OCI-LY1 (cell line): ENCODE data around the gene GRAP2.

Source experiments
- H2AFZ ChIP-seq: fragments of 200-600 bp; sonication (generic), shearing (Covaris generic); 2 replicates; pipeline ENCODE4 v1.6.0; 2014; ENCODE audit warnings: antibody characterized with exemption, mild to moderate bottlenecking, low read length
- H3F3A ChIP-seq: fragments of 200-600 bp; sonication (generic), shearing (Covaris generic); 2 replicates; pipeline ENCODE4 v1.6.0; 2014; ENCODE audit warnings: mild to moderate bottlenecking, antibody characterized with exemption, low read length, moderate library complexity; ENCODE audit not compliant: insufficient read depth
- H3K27ac ChIP-seq: fragments of 200-600 bp; sonication (generic); 2 replicates; pipeline ENCODE4 v1.5.1; 2014; ENCODE audit warnings: low read length, mixed run types, mild to moderate bottlenecking, low read depth; ENCODE audit not compliant: poor library complexity, severe bottlenecking
- H3K27me3 ChIP-seq: fragments of 200-600 bp; sonication (generic); 2 replicates; pipeline ENCODE4 v1.6.0; 2014; ENCODE audit warnings: antibody characterized with exemption, mild to moderate bottlenecking, low read length, moderate library complexity; ENCODE audit not compliant: insufficient read depth
- H3K36me3 ChIP-seq: fragments of 200-600 bp; sonication (generic); 2 replicates; pipeline ENCODE4 v1.6.1; 2014; ENCODE audit warnings: mild to moderate bottlenecking, antibody characterized with exemption, low read length, moderate library complexity, mixed read lengths; ENCODE audit not compliant: insufficient read depth
- H3K4me1 ChIP-seq: fragments of 200-600 bp; sonication (generic); 2 replicates; pipeline ENCODE4 v1.5.1; 2014; ENCODE audit warnings: mild to moderate bottlenecking, low read length, moderate library complexity; ENCODE audit not compliant: insufficient read depth, severe bottlenecking
- H3K4me2 ChIP-seq: fragments of 200-600 bp; sonication (generic), shearing (Covaris generic); 2 replicates; pipeline ENCODE4 v1.6.1; 2014; ENCODE audit warnings: low read length
- H3K4me3 ChIP-seq: fragments of 200-600 bp; sonication (generic); 2 replicates; pipeline ENCODE4 v1.5.1; 2014; ENCODE audit warnings: low read length, low read depth, mild to moderate bottlenecking, mixed read lengths; ENCODE audit not compliant: poor library complexity, severe bottlenecking
- H3K79me2 ChIP-seq: fragments of 200-600 bp; shearing (Covaris generic); 2 replicates; pipeline ENCODE4 v1.6.1; 2016; ENCODE audit warnings: mixed run types, low read length, mixed read lengths; ENCODE audit not compliant: insufficient read depth
- H3K9ac ChIP-seq: fragments of 200-600 bp; sonication (generic), shearing (Covaris generic); 2 replicates; pipeline ENCODE4 v1.6.1; 2014; ENCODE audit warnings: mild to moderate bottlenecking, low read length, mixed read lengths
- H3K9me2 ChIP-seq: fragments of 200-600 bp; sonication (generic), shearing (Covaris generic); 2 replicates; pipeline ENCODE4 v1.6.1; 2014; ENCODE audit warnings: low read depth, mild to moderate bottlenecking, low read length, mixed read lengths
- H3K9me3 ChIP-seq: fragments of 200-600 bp; shearing (Covaris generic); 2 replicates; pipeline ENCODE4 v1.6.1; 2014; ENCODE audit warnings: low read length, mixed read lengths
- H4K20me1 ChIP-seq: fragments of 200-600 bp; sonication (generic), shearing (Covaris generic); 2 replicates; pipeline ENCODE4 v1.6.0; 2016; ENCODE audit warnings: mild to moderate bottlenecking, low read length; ENCODE audit not compliant: insufficient read depth
- CTCF ChIP-seq: fragments of 200-600 bp; sonication (generic), shearing (Covaris generic); IDR thresholded peaks from 2 replicates; pipeline ENCODE4 v1.5.1; 2017; ENCODE audit warnings: mild to moderate bottlenecking, antibody characterized with exemption, low read length, moderate library complexity, mixed read lengths
- EZH2 ChIP-seq: fragments of 200-600 bp; sonication (generic), shearing (Covaris generic); IDR thresholded peaks from 2 replicates; pipeline ENCODE4 v1.8.0; 2017; ENCODE audit warnings: borderline replicate concordance, mixed run types, mild to moderate bottlenecking, antibody characterized with exemption, low read length, moderate library complexity, mixed read lengths

The GRAP2 gene

DNA sequence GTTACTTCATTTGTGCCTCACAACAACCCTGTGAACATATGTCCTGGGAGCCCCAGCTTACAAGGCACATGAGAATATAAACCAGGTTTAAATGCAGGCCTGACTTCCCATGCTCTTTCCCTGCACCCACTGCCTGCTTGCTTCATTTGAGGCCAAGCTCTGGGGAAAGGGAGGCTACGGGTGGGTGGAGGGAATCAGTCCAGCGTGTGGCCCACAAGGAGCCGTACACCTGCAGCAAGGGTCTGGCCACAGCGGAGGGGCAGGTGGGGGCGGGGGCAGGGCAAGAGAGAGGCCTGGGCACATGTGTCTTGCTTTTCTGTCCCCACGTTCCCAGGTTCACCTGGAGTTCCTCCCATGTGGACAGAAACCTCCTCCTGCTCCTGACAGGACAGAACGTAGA, 120.1 kb downstream of the GRAP2 start:
- Histone ChIP-seq H3K79me2 (no peaks in the 10 kb centered on the region), H3K9me2 (no peaks in the 10 kb centered on the region), H3K36me3 (no peaks in the 10 kb centered on the region), H3K9ac (no peak overlapping the region), H3F3A (no peaks in the 10 kb centered on the region), H3K4me2 (no peak overlapping the region), H3K27me3 (no peaks in the 10 kb centered on the region; the same call in 1 of the 2 replicates), H3K4me3 (no peak overlapping the region), H3K4me1 (no peaks in the 10 kb centered on the region), H3K27ac (no peak overlapping the region), H3K9me3 (no peaks in the 10 kb centered on the region), H4K20me1 (no peaks in the 10 kb centered on the region), H2AFZ (no peak overlapping the region)
- TF ChIP-seq CTCF, result no peak
- TF ChIP-seq EZH2, result no peak

GRCh38 chr22:40021401-40022000, 120.6 kb downstream of the GRAP2 start:
- Histone ChIP-seq H3K4me2 (no peak overlapping the region), H2AFZ (no peak overlapping the region), H3K4me1 (peaks cover under 1% of the 10 kb centered on the region), H3K9ac (no peak overlapping the region), H3K9me2 (no peaks in the 10 kb centered on the region), H3K4me3 (no peak overlapping the region), H3F3A (no peaks in the 10 kb centered on the region), H3K27ac (no peak overlapping the region), H3K36me3 (no peaks in the 10 kb centered on the region), H3K9me3 (no peaks in the 10 kb centered on the region), H3K27me3 (no peaks in the 10 kb centered on the region; the same call in 1 of the 2 replicates), H4K20me1 (no peaks in the 10 kb centered on the region), H3K79me2 (no peaks in the 10 kb centered on the region)
- TF ChIP-seq CTCF, result no peak
- TF ChIP-seq EZH2, result no peak

- no peak for TF ChIP-seq CTCF
- TF ChIP-seq EZH2, result no peak
- H3K9me2 ChIP-seq, result no peaks in the 10 kb centered on the region
- H3K4me1 ChIP-seq, result peaks cover 12% of the 10 kb centered on the region
- H3K4me3 ChIP-seq, result no peak overlapping the region
- H2AFZ ChIP-seq, result no peak overlapping the region
- no peaks in the 10 kb centered on the region for H4K20me1 ChIP-seq
- H3K4me2 ChIP-seq, result no peak overlapping the region
- no peak overlapping the region for H3K27ac ChIP-seq
- no peaks in the 10 kb centered on the region; the same call in 1 of the 2 replicates for H3K27me3 ChIP-seq
- no peaks in the 10 kb centered on the region for H3K36me3 ChIP-seq
- no peaks in the 10 kb centered on the region for H3K9me3 ChIP-seq
- no peaks in the 10 kb centered on the region for H3K79me2 ChIP-seq
- H3F3A ChIP-seq, result no peaks in the 10 kb centered on the region
- no peak overlapping the region for H3K9ac ChIP-seq
These were observed 121.8 kb downstream of the GRAP2 start for GRCh38 chr22:40022536-40023240.
